GM19351 (cell line): ENCODE data around the gene TMEM250.
"Not testable (repeated sequence)": the region's sequence is repeated elsewhere in the genome, so short reads cannot be mapped to it uniquely, and the experiment has no call there.

Source experiments
- ATAC-seq: cut with Tn5 transposase; IDR thresholded peaks from one replicate; pipeline ENCODE4 v1.9.1; 2021; ENCODE audit warnings: mild to moderate bottlenecking, moderate library complexity; ENCODE audit not compliant: unreplicated experiment

Gene TMEM250

GRCh38 chr9:136114610-136115009 lies 4.1 kb downstream of the TMEM250 start:
- ATAC-seq = no peak

- no peak for ATAC-seq
Measured at GRCh38 chr9:136112541-136112940, 6.1 kb downstream of the TMEM250 start.

DNA sequence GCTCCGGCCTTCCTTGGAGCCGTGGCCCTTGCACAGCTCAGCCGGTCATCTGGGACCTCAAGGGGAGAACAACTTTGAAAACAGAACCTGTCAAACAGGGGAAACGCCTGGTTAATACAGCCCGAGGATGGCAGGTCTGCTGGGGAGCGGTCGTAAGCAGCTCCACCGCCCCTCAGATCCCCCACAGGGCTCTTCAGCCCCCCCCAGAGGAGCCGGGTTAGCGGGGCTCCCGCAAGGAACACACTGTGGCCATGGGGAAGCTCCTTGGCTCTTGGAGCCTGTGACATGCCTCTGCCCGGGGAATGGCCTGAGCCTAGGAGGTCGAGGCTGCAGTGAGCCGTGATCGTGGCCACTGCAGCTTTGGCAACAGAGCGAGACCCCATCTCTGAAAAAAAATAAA lies 6.8 kb downstream of the TMEM250 start:
- ATAC-seq = no peak

DNA sequence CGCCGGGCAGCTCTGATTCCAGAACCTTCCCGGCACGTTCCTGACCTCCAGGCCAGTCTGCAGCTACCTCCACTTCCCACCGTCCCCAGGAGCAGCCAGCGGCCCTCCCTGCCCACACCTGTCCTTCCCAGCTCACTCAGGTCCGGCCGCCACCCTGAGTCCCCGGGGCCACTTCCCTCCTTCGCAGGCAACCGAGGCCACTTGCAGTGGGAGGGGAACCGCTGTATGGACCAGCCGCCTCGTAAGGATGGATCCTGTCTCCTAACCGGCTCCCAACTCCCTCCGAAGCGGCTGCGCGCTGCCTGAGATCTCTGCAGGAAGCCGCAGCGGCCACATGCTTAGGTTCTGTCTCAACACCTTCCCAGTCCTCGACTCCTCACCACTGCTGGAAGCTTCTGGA lies 7.5 kb downstream of the TMEM250 start:
- ATAC-seq = no peak

- no peak for ATAC-seq
Measured at GRCh38 chr9:136110082-136111061, 8.3 kb downstream of the TMEM250 start.

- peak; percentile 71 for ATAC-seq
Measured at GRCh38 chr9:136109351-136110081, 9.2 kb downstream of the TMEM250 start.

DNA sequence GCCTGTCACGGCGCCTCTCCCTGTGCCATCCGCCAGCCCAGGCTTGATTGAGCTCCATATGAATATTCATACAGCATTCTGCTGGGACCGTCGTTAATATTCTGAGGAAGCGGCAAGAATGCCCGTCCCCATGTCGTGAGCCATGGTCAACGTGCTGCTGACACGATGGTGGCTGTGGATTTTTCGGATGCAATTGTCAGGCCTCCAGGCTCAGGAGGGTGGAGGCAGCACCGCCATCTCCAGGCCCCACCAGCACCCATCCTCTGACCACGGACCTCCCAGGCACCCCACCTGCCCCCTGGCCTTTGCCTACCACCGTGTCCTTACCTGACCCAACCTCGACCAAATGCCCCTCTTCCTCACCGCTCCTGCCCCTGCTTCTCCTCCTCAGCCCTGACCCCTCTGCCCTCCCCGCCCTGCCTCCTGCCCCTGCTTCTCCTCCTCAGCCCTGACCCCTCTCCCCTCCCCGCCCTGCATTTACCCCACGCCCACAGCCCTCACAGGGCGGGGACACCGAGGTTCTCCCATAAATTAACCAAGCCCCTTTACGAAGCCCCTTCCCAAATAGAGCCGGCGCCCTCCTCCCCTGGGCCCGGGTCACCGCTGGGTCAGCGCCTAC lies 9.9 kb downstream of the TMEM250 start:
- no peak for ATAC-seq

GRCh38 chr9:136107953-136108647 lies 10.6 kb downstream of the TMEM250 start:
- no peak for ATAC-seq

DNA sequence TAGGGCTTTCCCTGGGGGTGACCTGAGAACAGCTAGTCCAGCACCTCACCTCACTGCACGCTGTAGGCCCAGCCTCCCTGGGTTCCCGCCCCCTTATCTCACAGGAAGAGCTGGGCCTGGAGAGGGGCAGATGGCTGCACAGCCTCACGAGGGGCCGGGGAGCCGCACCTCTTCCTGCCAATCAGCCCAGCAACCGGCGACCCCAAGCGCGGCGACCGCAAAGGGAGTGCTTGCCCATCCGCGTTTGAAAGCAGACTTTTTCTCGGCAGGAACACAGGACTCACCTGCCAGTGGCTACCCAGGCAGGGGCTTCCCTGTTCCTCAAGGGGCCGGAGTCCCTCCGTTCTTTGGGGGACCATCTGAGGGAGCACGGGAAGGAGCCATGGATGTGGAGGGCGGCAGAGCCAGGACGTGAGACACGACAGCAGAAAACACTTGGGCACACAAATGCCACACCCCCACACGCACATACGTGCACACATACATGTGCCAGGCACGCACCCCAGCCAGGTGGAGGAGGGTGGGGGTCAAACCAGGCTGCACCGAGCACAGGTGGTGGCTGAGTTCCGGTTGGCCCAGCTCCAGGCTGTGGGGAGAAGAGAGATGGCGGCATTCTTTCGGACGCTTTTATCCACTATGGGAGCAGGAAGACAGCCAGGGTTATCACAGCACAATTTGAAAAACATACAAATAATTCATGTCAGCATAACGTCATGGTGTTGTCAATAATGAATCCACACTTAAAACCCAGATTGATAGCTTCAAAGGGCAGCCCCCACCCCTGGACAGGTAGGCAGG lies 11.3 kb downstream of the TMEM250 start:
- ATAC-seq = no peak

GRCh38 chr9:136105398-136106135 lies 13.1 kb downstream of the TMEM250 start:
- ATAC-seq = no peak

GRCh38 chr9:136104916-136105315 lies 13.8 kb downstream of the TMEM250 start:
- ATAC-seq = no peak

DNA sequence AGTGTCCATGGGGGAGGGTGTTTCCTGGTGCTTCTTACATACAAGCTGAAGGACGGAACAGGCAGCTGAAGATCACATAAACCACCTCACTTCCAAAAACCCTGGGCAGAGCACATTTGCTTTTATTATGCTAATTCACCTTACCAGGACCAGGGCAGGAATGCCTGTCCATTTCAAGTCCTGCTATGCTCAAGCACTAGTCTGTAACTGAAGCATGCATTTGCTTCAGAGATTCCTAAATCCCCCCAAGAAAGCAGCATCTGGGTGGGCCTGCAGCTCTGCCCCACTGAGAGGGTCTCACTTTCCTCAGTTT lies 14.2 kb downstream of the TMEM250 start:
- ATAC-seq = no peak

DNA sequence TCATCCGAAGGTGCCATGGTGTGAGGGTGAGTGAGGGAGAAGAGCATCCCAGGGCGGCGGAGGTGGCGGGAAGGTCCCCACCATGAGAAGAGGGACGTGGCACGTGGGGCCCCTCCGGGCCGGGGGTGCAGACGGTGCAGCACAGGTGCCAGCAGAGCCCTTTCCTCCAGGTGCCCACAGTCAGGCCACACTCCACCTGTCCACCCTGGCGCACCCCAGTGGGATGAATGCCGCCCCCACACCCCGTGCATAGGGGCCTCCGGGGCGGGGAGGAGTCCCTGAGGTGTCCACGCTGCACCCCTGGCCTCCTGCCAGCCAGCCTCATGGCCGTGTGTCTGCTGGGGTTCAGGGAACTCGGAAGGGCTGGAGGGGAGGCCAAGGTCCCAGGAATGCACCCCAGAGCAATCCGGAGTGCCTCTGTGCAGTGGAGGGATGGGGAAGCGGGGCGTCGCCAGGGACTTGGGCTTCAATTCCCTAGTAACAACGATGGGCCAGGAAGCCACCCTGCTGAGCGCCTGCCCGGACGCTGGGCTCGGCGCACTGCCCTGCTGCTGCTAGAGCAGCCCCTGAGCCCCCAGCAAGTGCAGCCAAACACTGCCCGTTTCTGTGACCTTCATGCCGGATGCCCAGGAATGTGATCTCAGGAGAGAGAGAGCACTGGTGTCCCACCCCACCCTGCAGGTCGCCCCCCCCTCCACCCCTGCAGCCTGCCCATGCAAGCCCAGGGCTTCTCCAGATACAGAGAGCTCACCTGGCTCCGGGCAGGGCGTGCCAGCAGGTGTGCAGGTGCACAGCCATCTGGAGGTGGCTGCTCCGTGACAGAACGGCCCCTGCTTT lies 14.8 kb downstream of the TMEM250 start:
- no peak for ATAC-seq

DNA sequence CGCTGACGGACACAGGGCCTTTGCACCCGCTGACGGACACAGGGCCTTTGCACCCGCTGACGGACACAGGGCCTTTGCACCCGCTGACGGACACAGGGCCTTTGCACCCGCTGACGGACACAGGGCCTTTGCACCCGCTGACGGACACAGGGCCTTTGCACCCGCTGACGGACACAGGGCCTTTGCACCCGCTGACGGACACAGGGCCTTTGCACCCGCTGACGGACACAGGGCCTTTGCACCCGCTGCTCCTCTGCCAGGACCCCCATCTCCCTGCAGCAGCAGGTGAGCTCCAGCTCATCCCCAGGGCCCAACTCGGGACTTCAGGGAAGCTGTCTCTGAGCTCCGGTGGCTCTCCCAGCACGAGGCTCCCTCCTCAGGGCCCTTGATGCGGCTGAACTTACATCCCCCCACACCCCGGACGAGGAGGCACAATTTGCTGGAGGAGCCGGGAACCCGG lies 17.0 kb downstream of the TMEM250 start:
- not testable (repeated sequence) for ATAC-seq

DNA sequence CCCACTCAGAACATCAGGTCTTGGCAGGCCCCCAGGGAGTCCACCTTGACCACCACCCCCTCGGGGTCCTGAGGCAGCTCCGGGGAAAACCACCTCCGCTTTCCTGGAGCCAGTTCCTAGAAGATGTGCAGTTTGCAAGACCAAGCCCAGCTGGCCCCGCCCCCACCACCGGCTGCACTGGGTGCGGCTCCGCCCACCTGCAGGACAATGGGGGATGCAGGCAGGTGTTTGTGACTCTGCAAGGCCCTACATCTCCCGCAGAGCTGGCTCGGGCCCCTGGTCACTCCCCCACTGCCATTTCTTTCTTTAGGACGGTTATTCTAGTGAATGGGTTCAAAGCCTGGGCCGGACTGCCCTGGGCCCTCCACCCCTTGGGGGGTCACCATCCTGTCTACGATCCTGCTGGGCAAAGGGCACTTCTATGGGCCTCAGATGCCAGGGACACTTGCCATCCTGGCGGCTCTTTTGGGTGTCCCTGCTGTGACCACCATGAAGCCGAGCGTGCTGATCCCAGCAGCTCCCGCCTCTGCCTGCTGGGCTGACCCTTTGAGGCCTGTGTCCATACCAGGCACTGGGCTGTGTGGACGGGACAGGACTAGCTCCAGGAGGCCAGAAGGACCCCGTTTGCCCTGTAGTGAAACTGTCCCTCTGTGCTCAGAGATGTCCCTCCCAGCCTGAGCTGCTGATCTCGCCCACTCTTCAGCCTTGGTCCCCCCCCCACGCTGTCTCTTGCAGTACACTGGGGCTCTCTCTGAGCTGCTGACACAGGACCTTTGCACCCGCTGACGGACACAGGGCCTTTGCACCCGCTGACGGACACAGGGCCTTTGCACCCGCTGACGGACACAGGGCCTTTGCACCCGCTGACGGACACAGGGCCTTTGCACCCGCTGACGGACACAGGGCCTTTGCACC lies 17.7 kb downstream of the TMEM250 start:
- no peak for ATAC-seq

DNA sequence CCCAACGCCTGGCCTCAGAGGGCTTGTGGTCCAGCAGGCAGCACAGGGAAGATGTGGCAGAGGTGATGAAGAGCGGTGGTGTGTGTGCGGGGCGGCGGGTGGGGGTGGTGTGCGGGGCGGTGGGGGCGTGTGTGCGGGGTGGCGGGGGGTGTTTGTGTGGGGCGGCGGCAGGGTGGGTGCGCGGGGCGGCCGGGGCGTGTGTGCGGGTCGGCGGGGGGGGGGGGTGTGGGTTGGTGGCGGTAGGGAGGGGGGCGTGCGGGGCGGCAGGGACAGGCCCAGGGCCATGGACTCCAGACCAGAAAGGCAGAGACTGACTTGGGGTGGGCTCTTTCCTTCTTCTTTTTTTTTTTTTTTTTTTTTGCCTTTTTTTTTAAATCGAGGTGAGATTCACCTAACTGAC lies 19.1 kb downstream of the TMEM250 start:
- ATAC-seq = no peak

GRCh38 chr9:136098844-136099243 lies 19.8 kb downstream of the TMEM250 start:
- ATAC-seq = no peak

DNA sequence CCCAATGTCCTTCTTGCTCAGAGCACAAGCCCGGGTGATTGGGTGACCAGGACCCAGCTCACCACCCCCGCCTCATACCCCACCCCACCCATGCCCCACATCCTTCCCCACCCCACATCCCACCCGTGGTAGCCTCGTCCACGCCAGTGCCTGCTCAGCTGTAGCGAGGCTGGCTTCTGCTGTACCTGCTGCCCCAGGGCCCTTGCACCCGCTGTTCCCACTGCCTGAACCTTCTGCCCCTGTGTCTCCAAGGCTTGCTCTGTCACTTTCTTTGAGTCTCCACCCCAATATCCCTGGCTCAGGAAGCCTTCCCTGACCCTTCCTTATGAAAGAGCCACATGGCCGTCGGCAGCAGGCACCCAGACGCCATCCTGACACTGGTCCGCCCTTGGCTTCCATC lies 20.5 kb downstream of the TMEM250 start:
- no peak for ATAC-seq
